ENCODE results near the gene OFD1.

Gene OFD1

GRCh38 chrX:13790206-13791131, 55.9 kb downstream of the OFD1 start:
- no peak for DNase-seq (ENCODE audit: extremely low spot score, insufficient read length, low read depth)
- FAIRE-seq, result peak; percentile 38

- no peak for DNase-seq (ENCODE audit: extremely low spot score, insufficient read length, low read depth)
- FAIRE-seq, result no peak
Observed at GRCh38 chrX:13791145-13791544, 56.6 kb downstream of the OFD1 start.

GRCh38 chrX:13791559-13791958, 57.0 kb downstream of the OFD1 start:
- no peak for DNase-seq (ENCODE audit: extremely low spot score, insufficient read length, low read depth)
- FAIRE-seq, result no peak

- no peak for DNase-seq (ENCODE audit: extremely low spot score, insufficient read length, low read depth)
Observed at GRCh38 chrX:13793897-13794296, 59.3 kb downstream of the OFD1 start.

GRCh38 chrX:13794417-13794816, 59.9 kb downstream of the OFD1 start:
- no peak for FAIRE-seq
- DNase-seq (ENCODE audit: extremely low spot score, insufficient read length, low read depth), result no peak

More at GRCh38 chrX:13793897-13794296, 59.3 kb downstream of the OFD1 start:
- peak; percentile 51 for FAIRE-seq

- no peak for DNase-seq (ENCODE audit: extremely low spot score, insufficient read length, low read depth)
- no peak for FAIRE-seq
Observed at GRCh38 chrX:13797512-13797911, 63.0 kb downstream of the OFD1 start.

GRCh38 chrX:13798184-13798583, 63.6 kb downstream of the OFD1 start:
- DNase-seq (ENCODE audit: extremely low spot score, insufficient read length, low read depth), result no peak
- FAIRE-seq, result no peak

GRCh38 chrX:13803116-13803515, 68.6 kb downstream of the OFD1 start:
- DNase-seq (ENCODE audit: extremely low spot score, insufficient read length, low read depth), result no peak

GRCh38 chrX:13805241-13805640, 70.7 kb downstream of the OFD1 start:
- FAIRE-seq, result no peak
- no peak for DNase-seq (ENCODE audit: extremely low spot score, insufficient read length, low read depth)

More at GRCh38 chrX:13803116-13803515, 68.6 kb downstream of the OFD1 start:
- no peak for FAIRE-seq

- no peak for DNase-seq (ENCODE audit: extremely low spot score, insufficient read length, low read depth)
- no peak for FAIRE-seq
Observed at GRCh38 chrX:13808293-13808692, 73.7 kb downstream of the OFD1 start.

GRCh38 chrX:13808865-13809264, 74.3 kb downstream of the OFD1 start:
- no peak for FAIRE-seq
- DNase-seq (ENCODE audit: extremely low spot score, insufficient read length, low read depth), result no peak

- no peak for DNase-seq (ENCODE audit: extremely low spot score, insufficient read length, low read depth)
- no peak for FAIRE-seq
Observed at GRCh38 chrX:13815664-13816063, 81.1 kb downstream of the OFD1 start.

- DNase-seq (ENCODE audit: extremely low spot score, insufficient read length, low read depth), result no peak
- no peak for FAIRE-seq
Observed at GRCh38 chrX:13816176-13816575, 81.6 kb downstream of the OFD1 start.

GRCh38 chrX:13816643-13817627, 82.4 kb downstream of the OFD1 start, which contains the start of gene GPM6B:
GPM6B (minus strand) TSS chrX:13817093; CDS start chrX:13816904, 189 bp downstream.
- DNase-seq (ENCODE audit: extremely low spot score, insufficient read length, low read depth) (no peak), FAIRE-seq (no peak)

Measured in GM18507 (cell line).